Measurements from ENCODE around the gene SF3B2. TPM values are rescaled to one million over a fixed set of nuclear protein-coding genes. Genes with fewer than 3 reads are reported as not detected.
A peak's percentile ranks its signal among the peaks of the same experiment; 100 is the strongest.

SF3B2 gene
- total RNA-seq, 6 donors from 2014 or later, result 142 to 193 (median 173) TPM

- H3K9me3 ChIP-seq, result no peaks in the 10 kb centered on the region
- H3K4me3 ChIP-seq, result no peak overlapping the region
- DNase-seq, result no peak
- H3K4me1 ChIP-seq, result peaks cover 13 to 32% (median 24%) of the 10 kb centered on the region in 4 donors
- no peak for TF ChIP-seq EP300 (IDR thresholded peaks at IDR 0.05)
- TF ChIP-seq POLR2AphosphoS5 (IDR thresholded peaks at IDR 0.05), result no peak
- no peak for TF ChIP-seq CTCF (IDR thresholded peaks at IDR 0.05)
- TF ChIP-seq POLR2A (IDR thresholded peaks at IDR 0.05), result no peak
- ATAC-seq (ENCODE audit: low FRiP score in 2 of 2), result no peak
- H3K27ac ChIP-seq, result no peak overlapping the region
- WGBS, 2 donors, result 79 to 92% methylated on average over 3 of the region's 3 CpGs
- no peaks in the 10 kb centered on the region for H3K36me3 ChIP-seq
- H3K27me3 ChIP-seq, result no peaks in the 10 kb centered on the region
These were observed 55.7 kb downstream of the SF3B2 start for GRCh38 chr11:66107600-66108510.

- Histone ChIP-seq H3K4me1 (peaks cover 21 to 46% (median 31%) of the 10 kb centered on the region in 4 donors), H3K27me3 (no peaks in the 10 kb centered on the region)
- 92 to 97% methylated on average over 2 of the region's 2 CpGs for WGBS, 2 donors
These were observed 57.1 kb downstream of the SF3B2 start for GRCh38 chr11:66109294-66109693.

GRCh38 chr11:66111158-66111557 lies 59.0 kb downstream of the SF3B2 start:
- Histone ChIP-seq H3K9me3 (no peaks in the 10 kb centered on the region), H3K36me3 (no peaks in the 10 kb centered on the region), H3K27ac (no peak overlapping the region), H3K4me1 (peaks cover 29 to 64% (median 45%) of the 10 kb centered on the region in 4 donors), H3K4me3 (no peak overlapping the region), H3K27me3 (no peaks in the 10 kb centered on the region)
- ATAC-seq (ENCODE audit: low FRiP score in 2 of 2), result no peak
- 81 to 85% methylated on average over 3 of the region's 3 CpGs for WGBS, 2 donors
- no peak for DNase-seq
- TF ChIP-seq CTCF (IDR thresholded peaks at IDR 0.05) (no peak), EP300 (IDR thresholded peaks at IDR 0.05) (no peak), POLR2A (IDR thresholded peaks at IDR 0.05) (no peak), POLR2AphosphoS5 (IDR thresholded peaks at IDR 0.05) (no peak)

More at GRCh38 chr11:66109294-66109693, 57.1 kb downstream of the SF3B2 start:
- DNase-seq (no peak), ATAC-seq (ENCODE audit: low FRiP score in 2 of 2) (no peak)
- H3K27ac ChIP-seq, result no peak overlapping the region
- TF ChIP-seq POLR2A (IDR thresholded peaks at IDR 0.05) (no peak), CTCF (IDR thresholded peaks at IDR 0.05) (no peak), EP300 (IDR thresholded peaks at IDR 0.05) (no peak), POLR2AphosphoS5 (IDR thresholded peaks at IDR 0.05) (no peak)
- H3K9me3 ChIP-seq, result no peaks in the 10 kb centered on the region
- H3K36me3 ChIP-seq, result no peaks in the 10 kb centered on the region
- no peak overlapping the region for H3K4me3 ChIP-seq

GRCh38 chr11:66112041-66112491 lies 59.9 kb downstream of the SF3B2 start:
- peak in 1 of 2 donors; percentile 27 for ATAC-seq (ENCODE audit: low FRiP score in 2 of 2)
- TF ChIP-seq EP300 (IDR thresholded peaks at IDR 0.05), result no peak
- no peak for TF ChIP-seq POLR2AphosphoS5 (IDR thresholded peaks at IDR 0.05)
- no peak for TF ChIP-seq CTCF (IDR thresholded peaks at IDR 0.05)
- no peak for TF ChIP-seq POLR2A (IDR thresholded peaks at IDR 0.05)
- DNase-seq, result no peak
- no peaks in the 10 kb centered on the region for H3K27me3 ChIP-seq
- 74 to 75% methylated on average over 9 of the region's 9 CpGs for WGBS, 2 donors
- H3K27ac ChIP-seq, result peak overlapping the region in 3 of 4 donors; percentile 10 to 56 (median 50)
- H3K4me3 ChIP-seq, result no peak overlapping the region
- no peaks in the 10 kb centered on the region for H3K36me3 ChIP-seq
- no peaks in the 10 kb centered on the region for H3K9me3 ChIP-seq
- H3K4me1 ChIP-seq, result peaks cover 34 to 63% (median 48%) of the 10 kb centered on the region in 4 donors

Data from upper lobe of left lung (tissue), 6 donors.